Measurements from ENCODE around the gene DHRSX. TPM values are rescaled to one million over a fixed set of nuclear protein-coding genes. Genes with fewer than 3 reads are reported as not detected.
"Not testable (repeated sequence)": the region's sequence is repeated elsewhere in the genome, so short reads cannot be mapped to it uniquely, and the experiment has no call there.

Gene DHRSX
- total and polyA plus RNA-seq, 10 of the 15 experiments (the other 5 are each of a cell fraction or from before 2014, with no cell fraction given) = 1.7 to 39.5 (median 16.5) TPM

- H3K4me3 ChIP-seq = no peak overlapping the region
- POLR2A ChIA-PET = no interaction called here
- no peaks in the 10 kb centered on the region for H3K27me3 ChIP-seq (replicated peaks in 1 of 2; ENCODE audit: control insufficient read depth in 2 of 2, insufficient read depth in 2 of 2, low read length in 1 of 2)
- H3K4me2 ChIP-seq (ENCODE audit: control insufficient read depth, insufficient read depth) = no peak overlapping the region
- FAIRE-seq (no peak), ATAC-seq (no peak), DNase-seq (ENCODE audit: low read depth, low spot score) (no peak)
- intact Hi-C loops (cut with micrococcal nuclease; ENCODE audit: unreplicated experiment) = no loop called here
- RAD21 ChIA-PET (ENCODE audit: unreplicated experiment) = no interaction called here
- H4K20me1 ChIP-seq (ENCODE audit: control insufficient read depth, insufficient read depth) = no peaks in the 10 kb centered on the region
- TF ChIP-seq MAX (IDR thresholded peaks at IDR 0.05; ENCODE audit: low read depth, low read length) (no peak), JUNB (IDR thresholded peaks at IDR 0.05) (peak; percentile 22)
- WGBS (ENCODE audit: insufficient coverage, insufficient replicate concordance, low lambda C conversion rate, missing lambda C conversion rate) = 95% methylated on average over 18 of the region's 18 CpGs
- in situ Hi-C loops (cut with MboI) = no loop called here
- SMC1A ChIA-PET (ENCODE audit: uncharacterized antibody, unreplicated experiment) = no interaction called here
- H2AFZ ChIP-seq (ENCODE audit: control insufficient read depth, low read depth, low read length) = no peak overlapping the region
- H3K36me3 ChIP-seq (ENCODE audit: control insufficient read depth in 2 of 2, insufficient read depth in 2 of 2, low read length in 1 of 2) = no peaks in the 10 kb centered on the region
- H3K9ac ChIP-seq (ENCODE audit: control insufficient read depth, insufficient read depth, low read length) = no peak overlapping the region
- CTCF ChIA-PET = no interaction called here
- no peaks in the 10 kb centered on the region for H3K4me1 ChIP-seq (ENCODE audit: control insufficient read depth, insufficient read depth, low read length)
- no peaks in the 10 kb centered on the region for H3K9me3 ChIP-seq (replicated peaks; ENCODE audit: control insufficient read depth, insufficient read depth, low read length)
- no peaks in the 10 kb centered on the region; the same call in none of the 2 replicates for H3K79me2 ChIP-seq (ENCODE audit: control insufficient read depth, insufficient read depth, low read length)
- H3K27ac ChIP-seq (ENCODE audit: control insufficient read depth, insufficient read depth) = no peak overlapping the region
- no TSS peak for BruUV-seq (replicated peaks)
Measured at GRCh38 chrX:2474963-2475726, 25.6 kb downstream of the DHRSX start.

- DNase-seq (ENCODE audit: low read depth, low spot score) (no peak), ATAC-seq (no peak), FAIRE-seq (no peak)
- RAD21 ChIA-PET (ENCODE audit: unreplicated experiment) = no interaction called here
- no peak overlapping the region for H3K27ac ChIP-seq (ENCODE audit: control insufficient read depth, insufficient read depth)
- intact Hi-C loops (cut with micrococcal nuclease; ENCODE audit: unreplicated experiment) = no loop called here
- TF ChIP-seq TARDBP (IDR thresholded peaks at IDR 0.05; ENCODE audit: borderline replicate concordance) = no peak
- no peak for TF ChIP-seq ZNF24 (IDR thresholded peaks at IDR 0.05)
- no peak for TF ChIP-seq KDM1A (IDR thresholded peaks at IDR 0.05; ENCODE audit: borderline replicate concordance)
- no peak for TF ChIP-seq MLLT1 (IDR thresholded peaks at IDR 0.05)
- SMC1A ChIA-PET (ENCODE audit: uncharacterized antibody, unreplicated experiment) = no interaction called here
- H3K36me3 ChIP-seq (ENCODE audit: control insufficient read depth in 2 of 2, insufficient read depth in 2 of 2, low read length in 1 of 2) = no peaks in the 10 kb centered on the region; a peak in 1 of 4 replicates
- H3K9me3 ChIP-seq (replicated peaks; ENCODE audit: control insufficient read depth, insufficient read depth, low read length) = no peaks in the 10 kb centered on the region; the same call in 2 of the 3 replicates
- no peaks in the 10 kb centered on the region; the same call in none of the 2 replicates for H3K79me2 ChIP-seq (ENCODE audit: control insufficient read depth, insufficient read depth, low read length)
- no TSS peak for BruUV-seq (replicated peaks)
- 89% methylated on average over 20 of the region's 20 CpGs for WGBS (ENCODE audit: insufficient coverage, insufficient replicate concordance, low lambda C conversion rate, missing lambda C conversion rate)
- H3K9ac ChIP-seq (ENCODE audit: control insufficient read depth, insufficient read depth, low read length) = no peak overlapping the region
- POLR2A ChIA-PET = no interaction called here
- no peak overlapping the region for H3K4me3 ChIP-seq
- no peak overlapping the region for H3K4me2 ChIP-seq (ENCODE audit: control insufficient read depth, insufficient read depth)
- CTCF ChIA-PET = no interaction called here
- H2AFZ ChIP-seq (ENCODE audit: control insufficient read depth, low read depth, low read length) = no peak overlapping the region
- in situ Hi-C loops (cut with MboI) = no loop called here
- H3K27me3 ChIP-seq (replicated peaks in 1 of 2; ENCODE audit: control insufficient read depth in 2 of 2, insufficient read depth in 2 of 2, low read length in 1 of 2) = no peaks in the 10 kb centered on the region
- no peaks in the 10 kb centered on the region for H4K20me1 ChIP-seq (ENCODE audit: control insufficient read depth, insufficient read depth)
- no peaks in the 10 kb centered on the region for H3K4me1 ChIP-seq (ENCODE audit: control insufficient read depth, insufficient read depth, low read length)
Measured at GRCh38 chrX:2474280-2474962, 26.4 kb downstream of the DHRSX start.

GRCh38 chrX:2473064-2473463, 27.7 kb downstream of the DHRSX start:
- intact Hi-C loops (cut with micrococcal nuclease; ENCODE audit: unreplicated experiment); H3K36me3 ChIP-seq (ENCODE audit: control insufficient read depth in 2 of 2, insufficient read depth in 2 of 2, low read length in 1 of 2); BruUV-seq (replicated peaks); SMC1A ChIA-PET (ENCODE audit: uncharacterized antibody, unreplicated experiment); in situ Hi-C loops (cut with MboI); H3K4me2 ChIP-seq (ENCODE audit: control insufficient read depth, insufficient read depth); RAD21 ChIA-PET (ENCODE audit: unreplicated experiment); H3K9ac ChIP-seq (ENCODE audit: control insufficient read depth, insufficient read depth, low read length); ATAC-seq; H3K4me1 ChIP-seq (ENCODE audit: control insufficient read depth, insufficient read depth, low read length); POLR2A ChIA-PET; H3K27ac ChIP-seq (ENCODE audit: control insufficient read depth, insufficient read depth); FAIRE-seq; H2AFZ ChIP-seq (ENCODE audit: control insufficient read depth, low read depth, low read length); H3K79me2 ChIP-seq (ENCODE audit: control insufficient read depth, insufficient read depth, low read length); H3K9me3 ChIP-seq (replicated peaks; ENCODE audit: control insufficient read depth, insufficient read depth, low read length); CTCF ChIA-PET; H3K27me3 ChIP-seq (replicated peaks in 1 of 2; ENCODE audit: control insufficient read depth in 2 of 2, insufficient read depth in 2 of 2, low read length in 1 of 2); H3K4me3 ChIP-seq; H4K20me1 ChIP-seq (ENCODE audit: control insufficient read depth, insufficient read depth); DNase-seq (ENCODE audit: low read depth, low spot score): not testable (repeated sequence)
- WGBS (ENCODE audit: insufficient coverage, insufficient replicate concordance, low lambda C conversion rate, missing lambda C conversion rate) = 74% methylated on average over 13 of the region's 15 CpGs
